Measurements from ENCODE around the gene MCTS1.
"Not testable (repeated sequence)": the region's sequence is repeated elsewhere in the genome, so short reads cannot be mapped to it uniquely, and the experiment has no call there.

The MCTS1 gene

DNA sequence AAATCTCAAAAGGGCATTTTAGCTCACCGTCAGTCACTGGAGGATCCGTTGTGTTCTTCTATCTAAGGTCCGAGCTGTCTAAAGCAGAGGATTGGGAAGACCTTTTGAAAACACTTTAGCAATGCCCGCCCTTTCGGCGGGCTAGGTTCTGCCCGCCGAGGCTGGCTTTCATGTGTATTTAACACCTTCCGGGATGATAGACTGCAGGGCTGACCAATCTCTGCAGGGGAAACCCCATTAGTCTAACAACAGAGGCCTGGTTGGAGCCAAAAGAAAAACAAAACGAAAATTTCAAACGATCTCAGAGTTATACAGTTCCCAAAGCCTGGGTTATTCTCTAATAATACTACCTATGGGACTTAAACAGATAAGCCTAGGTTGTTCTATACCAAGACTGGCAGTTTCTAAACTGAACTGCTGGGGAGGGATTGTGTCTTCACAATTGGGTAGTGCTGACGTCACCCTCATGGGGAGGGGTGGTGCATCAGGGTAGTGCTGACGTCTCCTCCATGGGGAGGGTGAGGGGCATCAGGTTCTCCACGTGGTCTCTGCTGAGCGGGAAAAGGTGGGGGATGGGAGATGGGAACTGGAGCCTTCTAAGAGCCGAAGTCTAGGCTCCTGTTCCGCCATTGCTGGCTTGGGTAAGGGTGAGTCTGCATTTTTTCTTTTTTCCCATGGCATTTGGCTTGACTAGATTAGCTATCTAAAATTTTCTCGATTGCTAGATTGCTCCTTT is 28.4 kb upstream of the MCTS1 start:
- Mint-ChIP-seq H3K4me3 (no peak overlapping the region), H3K9me3 (no peaks in the 10 kb centered on the region), H3K27me3 (peaks cover 4% of the 10 kb centered on the region), H3K4me1 (peaks cover 4% of the 10 kb centered on the region), H3K27ac (no peak overlapping the region), H3K36me3 (no peaks in the 10 kb centered on the region)
- CTCF ChIA-PET, result no interaction called here
- DNase-seq, result no peak

DNA sequence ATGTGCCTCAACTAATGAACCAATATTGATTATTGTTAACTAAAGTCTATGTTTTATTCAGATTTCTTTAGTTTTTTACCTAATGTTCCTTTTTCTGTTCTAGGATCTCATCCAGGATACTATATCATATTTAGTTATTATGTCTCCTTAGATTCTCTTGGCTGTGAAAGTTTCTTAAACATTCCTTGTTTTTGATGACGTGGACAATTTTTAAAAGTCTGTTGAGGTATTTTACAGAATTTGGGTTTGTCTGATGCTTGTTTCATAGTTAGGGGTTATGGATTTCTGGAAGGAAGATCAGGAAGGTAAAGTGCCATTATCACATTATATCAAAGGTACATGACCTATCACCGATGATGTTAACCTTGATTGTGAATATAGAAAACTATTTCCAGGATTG is 18.2 kb upstream of the MCTS1 start:
- Mint-ChIP-seq H3K27ac (no peak overlapping the region), H3K4me1 (no peaks in the 10 kb centered on the region), H3K4me3 (no peak overlapping the region), H3K9me3 (no peaks in the 10 kb centered on the region), H3K27me3 (peaks cover 22% of the 10 kb centered on the region), H3K36me3 (no peaks in the 10 kb centered on the region)
- CTCF ChIA-PET, result no interaction called here
- no peak for DNase-seq

DNA sequence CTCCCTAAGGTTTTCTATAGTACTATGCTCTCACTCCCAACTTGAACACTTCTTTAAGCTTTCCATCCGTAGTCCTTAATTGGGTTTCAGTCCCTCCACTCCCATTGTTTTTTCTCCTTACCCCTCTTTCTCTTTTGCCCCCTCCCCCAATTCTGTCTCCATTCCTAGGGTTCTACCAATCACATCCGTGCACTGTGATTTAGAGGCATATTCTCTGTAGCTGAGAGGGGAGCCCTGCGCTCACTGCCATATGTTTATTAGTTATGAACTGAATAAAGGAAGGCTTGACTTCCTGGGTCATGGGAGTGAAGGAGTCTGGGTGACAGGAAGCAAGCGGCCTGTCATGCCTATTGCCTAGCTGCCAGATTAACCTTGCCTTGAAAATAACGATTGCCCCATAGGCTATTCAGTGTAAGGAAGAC is 471 bp downstream of the MCTS1 start:
- Mint-ChIP-seq H3K27me3 (no peaks in the 10 kb centered on the region), H3K27ac (peak overlapping the region; percentile 100), H3K4me3 (peak overlapping the region; percentile 96), H3K4me1 (peaks cover 17% of the 10 kb centered on the region), H3K36me3 (peaks cover 13% of the 10 kb centered on the region), H3K9me3 (no peaks in the 10 kb centered on the region)
- peak; percentile 54 for DNase-seq
- CTCF ChIA-PET, result interaction anchor here (1.0 kb wide), 1 partner anchor 42 kb away, joined by 3 read pairs; no protein-coding TSS in a partner anchor

DNA sequence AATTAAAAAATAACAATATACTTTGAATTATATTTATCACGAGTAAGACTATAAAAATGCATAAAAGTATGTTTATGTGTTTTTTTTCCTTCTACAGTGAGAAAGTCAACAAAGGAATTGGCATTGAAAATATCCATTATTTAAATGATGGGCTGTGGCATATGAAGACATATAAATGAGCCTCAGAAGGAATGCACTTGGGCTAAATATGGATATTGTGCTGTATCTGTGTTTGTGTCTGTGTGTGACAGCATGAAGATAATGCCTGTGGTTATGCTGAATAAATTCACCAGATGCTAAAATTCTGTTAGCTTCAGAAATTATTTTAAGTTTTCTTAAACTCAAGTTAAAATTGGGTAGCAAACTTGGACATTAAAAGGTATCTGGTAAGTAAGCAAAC is 8.2 kb downstream of the MCTS1 start:
- Mint-ChIP-seq H3K4me3 (no peak overlapping the region), H3K27ac (no peak overlapping the region), H3K27me3 (no peaks in the 10 kb centered on the region), H3K36me3 (peaks cover 26% of the 10 kb centered on the region), H3K4me1 (no peaks in the 10 kb centered on the region), H3K9me3 (no peaks in the 10 kb centered on the region)
- CTCF ChIA-PET, result no interaction called here
- no peak for DNase-seq

DNA sequence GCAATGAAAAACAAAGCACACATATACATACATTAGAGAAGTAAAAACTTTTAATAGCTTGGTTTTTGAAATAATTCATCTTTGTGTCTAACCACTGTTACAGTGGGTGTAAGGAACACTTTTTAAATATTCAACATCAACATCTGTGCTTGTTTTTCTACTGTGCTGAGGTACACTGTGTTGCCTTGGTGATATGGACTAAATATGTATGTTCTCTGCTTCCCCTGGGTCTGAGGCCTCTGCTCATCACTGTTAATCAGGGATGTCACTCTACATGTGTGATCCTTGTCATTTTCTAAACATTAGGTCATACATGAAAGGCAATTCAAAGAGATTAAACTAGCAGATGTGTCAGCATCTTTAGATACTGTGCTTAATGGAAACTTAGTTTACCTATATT is 10.9 kb downstream of the MCTS1 start:
- Mint-ChIP-seq H3K27ac (no peak overlapping the region), H3K4me3 (no peak overlapping the region), H3K4me1 (no peaks in the 10 kb centered on the region), H3K27me3 (no peaks in the 10 kb centered on the region), H3K36me3 (peaks cover 26% of the 10 kb centered on the region), H3K9me3 (no peaks in the 10 kb centered on the region)
- DNase-seq, result no peak
- CTCF ChIA-PET, result no interaction called here

DNA sequence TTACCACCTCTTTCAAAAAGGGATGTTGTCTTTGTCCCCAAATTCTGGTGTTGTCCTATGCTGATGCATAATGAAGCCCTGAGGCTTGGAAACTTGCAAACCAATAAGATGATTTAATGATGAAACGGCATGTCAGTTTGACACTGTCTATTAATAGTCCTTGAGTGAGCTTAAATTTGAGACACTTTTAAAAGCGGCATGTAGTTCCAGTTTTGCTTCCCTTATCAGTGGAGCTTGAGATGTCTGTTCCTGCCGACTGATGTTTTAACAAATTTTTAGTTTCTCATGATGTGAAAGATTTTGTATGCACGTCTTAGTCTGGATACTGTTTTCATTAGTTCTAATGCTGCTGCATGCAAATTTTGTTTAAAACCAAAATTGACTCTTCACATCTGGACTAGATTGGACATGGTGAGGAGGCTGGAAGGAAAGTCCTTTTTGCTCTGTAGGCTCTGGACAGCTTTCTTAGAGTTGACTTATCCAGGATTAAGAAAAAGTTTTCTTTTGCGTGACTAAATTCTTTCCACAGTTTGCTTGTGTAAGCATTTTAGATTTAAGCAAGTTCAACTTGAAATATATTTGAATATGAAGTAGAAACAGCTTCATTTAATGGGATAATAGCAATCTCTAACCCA is 14.2 kb downstream of the MCTS1 start:
- H3K27me3 Mint-ChIP-seq, result no peaks in the 10 kb centered on the region
- CTCF ChIA-PET, result no interaction called here
- no peak overlapping the region for H3K4me3 Mint-ChIP-seq
- no peak for DNase-seq
- no peak overlapping the region for H3K27ac Mint-ChIP-seq
- no peaks in the 10 kb centered on the region for H3K9me3 Mint-ChIP-seq
- peaks cover 28% of the 10 kb centered on the region for H3K36me3 Mint-ChIP-seq
- H3K4me1 Mint-ChIP-seq, result no peaks in the 10 kb centered on the region

DNA sequence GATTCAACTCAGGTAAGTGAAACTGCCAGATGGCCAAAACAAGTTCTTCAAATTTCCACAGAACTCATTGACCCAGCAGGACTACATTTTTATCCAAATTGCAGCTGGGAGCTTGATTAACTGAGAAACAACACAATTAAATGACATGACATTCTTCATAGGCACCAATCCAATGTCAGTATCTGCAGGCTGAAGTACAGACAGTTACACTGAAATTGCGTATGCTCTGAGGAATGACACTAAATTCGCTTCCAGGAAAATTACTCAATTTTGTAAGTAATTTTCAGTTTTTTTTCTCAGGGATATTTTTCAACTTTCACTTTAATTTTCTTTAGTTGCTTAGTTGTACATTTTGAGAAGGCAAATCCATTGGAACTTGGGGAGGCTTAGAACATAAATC is 21.5 kb downstream of the MCTS1 start:
- DNase-seq, result no peak
- H3K4me3 Mint-ChIP-seq, result no peak overlapping the region
- H3K27ac Mint-ChIP-seq, result peak overlapping the region; percentile 8
- peaks cover 33% of the 10 kb centered on the region for H3K36me3 Mint-ChIP-seq
- no peaks in the 10 kb centered on the region for H3K27me3 Mint-ChIP-seq
- no peaks in the 10 kb centered on the region for H3K9me3 Mint-ChIP-seq
- peaks cover 29% of the 10 kb centered on the region for H3K4me1 Mint-ChIP-seq
- CTCF ChIA-PET, result no interaction called here

DNA sequence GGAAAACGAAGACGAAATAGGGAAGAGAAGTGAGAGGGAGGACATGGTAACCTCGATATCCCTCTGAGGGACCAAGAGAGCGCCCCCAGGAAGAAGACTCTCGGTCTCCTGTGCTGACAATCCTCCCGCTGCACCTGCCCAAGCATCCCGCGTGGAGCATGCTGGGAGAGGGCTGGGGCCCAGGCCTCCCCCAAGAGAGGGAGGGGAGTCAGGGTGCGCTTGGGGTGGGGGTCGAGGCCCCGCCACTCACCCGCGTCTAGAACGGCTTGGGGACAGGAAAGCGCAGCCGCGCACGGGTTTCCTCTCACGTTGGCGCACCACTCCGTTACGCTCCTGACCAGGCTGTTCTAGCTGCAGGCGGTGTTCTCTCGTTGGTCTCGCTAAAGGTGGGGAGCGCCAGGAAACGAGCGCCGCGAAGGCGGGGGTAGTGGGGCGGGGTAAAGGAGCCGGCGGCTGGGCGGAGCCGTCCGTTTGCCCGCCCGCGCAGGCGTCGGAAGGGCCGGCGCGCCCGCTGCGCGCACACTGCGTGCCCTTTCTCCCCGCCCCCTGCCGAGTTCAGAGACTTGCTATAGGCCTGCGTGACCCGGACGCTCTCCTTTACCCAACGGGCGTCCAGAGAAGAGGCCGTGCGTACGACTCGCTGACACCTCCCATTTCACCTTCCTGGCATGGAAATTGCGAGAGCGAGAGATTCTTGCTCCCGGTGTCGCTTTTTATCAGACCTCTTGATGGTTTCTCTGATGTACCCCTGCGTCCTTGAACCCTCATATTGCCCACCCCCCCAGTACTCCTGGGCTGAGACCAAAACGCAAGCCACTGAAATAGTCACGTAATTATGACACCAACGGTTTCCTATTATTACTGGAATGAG is 26.0 kb downstream of the MCTS1 start, which contains the start of gene C1GALT1C1:
C1GALT1C1 (minus strand) TSS at position 388 of the 871 bp plus-strand sequence. CDS start 2,888 bp downstream, outside the sequence.
- H3K4me3 Mint-ChIP-seq, result peak within 1 kb of the TSS; percentile 76
- peak within 1 kb of the TSS; percentile 99 for H3K27ac Mint-ChIP-seq
- H3K27me3 Mint-ChIP-seq, result no peaks in the 10 kb centered on the region
- H3K4me1 Mint-ChIP-seq, result peaks cover 29% of the 10 kb centered on the region
- CTCF ChIA-PET, result interaction anchor here (1.0 kb wide), 1 partner anchor 144 kb away, joined by 3 read pairs; no protein-coding TSS in a partner anchor
- no peaks in the 10 kb centered on the region for H3K9me3 Mint-ChIP-seq
- H3K36me3 Mint-ChIP-seq, result peaks cover 14% of the 10 kb centered on the region
- peak; percentile 93 for DNase-seq

DNA sequence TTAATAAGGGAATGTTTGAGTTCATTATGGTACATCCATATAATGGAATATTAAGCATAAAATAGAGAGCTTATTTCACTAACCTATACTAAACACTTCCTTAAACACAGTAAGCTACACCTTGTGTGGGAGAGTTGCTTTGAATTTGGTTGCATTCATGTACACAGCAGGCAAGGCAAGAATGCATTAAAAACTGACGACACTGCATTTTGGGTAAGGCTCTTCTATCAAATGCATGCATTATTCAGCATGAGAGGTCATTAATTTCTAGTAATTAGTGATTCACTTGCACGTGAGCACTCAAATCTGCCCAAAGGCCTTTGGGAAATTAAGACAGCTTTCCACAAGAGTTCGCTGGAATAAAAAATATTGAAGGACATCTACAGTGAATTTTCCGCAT is 34.7 kb downstream of the MCTS1 start:
- DNase-seq, result no peak
- Mint-ChIP-seq H3K27ac (no peak overlapping the region), H3K36me3 (no peaks in the 10 kb centered on the region), H3K4me3 (no peak overlapping the region), H3K4me1 (no peaks in the 10 kb centered on the region), H3K27me3 (no peaks in the 10 kb centered on the region), H3K9me3 (no peaks in the 10 kb centered on the region)
- CTCF ChIA-PET, result no interaction called here

DNA sequence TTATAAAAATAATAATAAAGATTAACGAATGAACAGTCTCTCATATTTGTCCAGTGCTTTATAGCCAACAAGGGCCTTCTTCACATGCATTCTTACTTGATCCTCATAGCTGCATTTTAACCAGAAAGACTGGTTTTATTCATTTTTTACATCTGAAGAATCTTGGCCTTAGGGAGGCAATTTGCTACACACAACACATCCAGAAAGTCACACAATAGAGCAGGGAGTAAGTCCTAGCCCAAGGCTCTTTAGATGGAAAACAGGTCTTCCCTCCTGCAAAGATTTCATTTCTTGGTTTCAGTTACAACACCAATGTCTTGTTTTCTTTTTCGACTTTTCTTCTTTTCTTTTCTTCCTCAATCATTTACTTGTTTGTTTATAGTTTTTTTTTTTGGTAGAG is 39.0 kb downstream of the MCTS1 start:
- Mint-ChIP-seq H3K27ac (no peak overlapping the region), H3K4me1 (no peaks in the 10 kb centered on the region), H3K27me3 (no peaks in the 10 kb centered on the region), H3K9me3 (no peaks in the 10 kb centered on the region), H3K4me3 (no peak overlapping the region), H3K36me3 (no peaks in the 10 kb centered on the region)
- DNase-seq, result no peak
- CTCF ChIA-PET, result no interaction called here

DNA sequence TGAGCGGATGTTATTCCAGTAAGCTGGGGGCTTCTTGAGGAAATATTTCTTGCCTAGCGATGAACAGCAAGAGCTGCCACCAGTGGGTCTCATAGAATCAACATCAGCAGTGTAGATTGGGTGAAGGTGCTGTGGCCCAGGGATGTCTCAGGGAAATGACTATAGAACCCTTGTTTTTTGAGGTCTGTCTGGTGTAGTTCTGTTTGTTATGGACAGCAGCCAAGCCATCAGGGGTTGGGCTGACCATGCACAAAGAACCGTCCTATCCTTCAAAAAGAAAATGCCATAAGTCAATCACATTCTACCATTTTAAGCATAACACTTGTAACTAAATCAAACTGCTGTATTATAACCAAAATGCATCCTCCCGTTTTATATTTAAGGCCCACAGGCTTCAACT is 43.2 kb downstream of the MCTS1 start:
- CTCF ChIA-PET, result no interaction called here
- no peak overlapping the region for H3K27ac Mint-ChIP-seq
- H3K36me3 Mint-ChIP-seq, result no peaks in the 10 kb centered on the region
- H3K9me3 Mint-ChIP-seq, result no peaks in the 10 kb centered on the region
- no peak for DNase-seq
- H3K4me1 Mint-ChIP-seq, result no peaks in the 10 kb centered on the region
- no peak overlapping the region for H3K4me3 Mint-ChIP-seq
- H3K27me3 Mint-ChIP-seq, result no peaks in the 10 kb centered on the region

DNA sequence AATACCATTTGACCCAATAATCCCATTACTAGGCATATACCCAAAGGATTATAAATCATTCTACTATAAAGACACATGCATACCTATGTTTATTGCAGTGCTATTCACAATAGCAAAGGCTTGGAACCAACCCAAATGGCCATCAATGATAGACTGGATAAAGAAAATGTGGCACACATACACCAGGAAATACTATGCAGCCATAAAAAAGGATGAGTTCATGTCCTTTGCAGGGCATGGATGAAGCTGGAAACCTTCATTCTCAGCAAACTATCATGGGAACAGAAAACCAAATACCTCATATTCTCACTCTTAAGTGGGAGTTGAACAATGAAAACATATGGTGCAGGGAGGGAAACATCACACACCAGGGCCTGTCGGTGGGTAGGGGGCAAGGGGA is 48.4 kb downstream of the MCTS1 start:
- H3K27ac Mint-ChIP-seq, DNase-seq, H3K36me3 Mint-ChIP-seq, CTCF ChIA-PET, H3K4me1 Mint-ChIP-seq, H3K27me3 Mint-ChIP-seq, H3K4me3 Mint-ChIP-seq, H3K9me3 Mint-ChIP-seq: not testable (repeated sequence)

DNA sequence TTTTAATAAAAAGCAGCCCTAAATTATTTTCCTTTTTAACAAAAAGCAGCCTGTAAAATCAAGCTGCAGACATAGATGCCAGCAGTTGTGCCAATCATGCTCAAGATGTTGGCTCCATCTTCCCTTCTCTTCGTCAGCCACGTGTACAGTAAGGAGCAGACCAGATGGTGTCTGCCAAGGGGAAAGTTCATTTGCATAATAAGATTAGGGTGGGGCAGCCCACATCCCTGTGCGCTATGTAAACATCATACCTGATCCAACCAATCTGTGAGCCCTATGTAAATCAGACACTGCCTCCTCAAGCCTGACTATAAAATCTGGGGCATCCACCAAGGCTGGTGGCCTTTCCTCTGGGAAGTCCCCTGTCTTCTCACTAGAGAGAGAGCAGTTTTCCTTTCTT is 49.1 kb downstream of the MCTS1 start:
- Mint-ChIP-seq H3K27ac (no peak overlapping the region), H3K27me3 (no peaks in the 10 kb centered on the region), H3K4me3 (no peak overlapping the region), H3K4me1 (no peaks in the 10 kb centered on the region), H3K9me3 (no peaks in the 10 kb centered on the region), H3K36me3 (no peaks in the 10 kb centered on the region)
- CTCF ChIA-PET, result no interaction called here
- DNase-seq, result no peak

DNA sequence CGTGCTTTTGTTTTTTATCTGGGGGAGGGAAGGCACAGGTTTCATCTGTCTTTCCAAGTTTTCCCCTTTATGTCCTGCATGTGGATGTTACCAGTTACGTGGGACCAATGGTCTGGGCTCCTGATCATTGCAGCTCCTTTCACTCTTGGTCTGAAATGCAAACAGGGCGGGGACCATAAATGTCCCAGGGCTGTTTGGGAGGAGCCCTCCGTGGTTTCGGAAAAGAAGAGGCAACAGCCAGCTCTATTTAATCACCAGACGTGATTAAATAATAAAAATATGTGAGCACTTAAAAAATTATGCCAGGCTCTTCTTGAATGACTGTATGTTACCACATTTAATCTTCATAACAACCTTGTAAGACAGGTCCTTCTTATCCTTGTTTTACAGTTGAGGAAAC is 56.7 kb downstream of the MCTS1 start:
- H3K27me3 Mint-ChIP-seq, result no peaks in the 10 kb centered on the region
- no peaks in the 10 kb centered on the region for H3K4me1 Mint-ChIP-seq
- CTCF ChIA-PET, result no interaction called here

More for the DNA sequence above, 56.7 kb downstream of the MCTS1 start:
- DNase-seq, result no peak
- H3K4me3 Mint-ChIP-seq, result no peak overlapping the region
- no peaks in the 10 kb centered on the region for H3K36me3 Mint-ChIP-seq
- no peaks in the 10 kb centered on the region for H3K9me3 Mint-ChIP-seq
- no peak overlapping the region for H3K27ac Mint-ChIP-seq

Data from activated naive CD4-positive, alpha-beta T cell treated with anti-CD3 and anti-CD28 coated beads, Interleukin-2, amount 10 ng/mL, durations not matched to agents 7 days and 5 days (primary cell).